ENCODE results near the gene UPF3A. TPM values are rescaled to one million over a fixed set of nuclear protein-coding genes. Genes with fewer than 3 reads are reported as not detected.

Gene UPF3A
- total and polyA plus RNA-seq, 4 experiments from 2014 or later: 11.2 to 91.2 (median 60.2) TPM

GRCh38 chr13:114303700-114304327 is 22.4 kb downstream of the UPF3A start:
- ChIA-PET CTCF (ENCODE audit: partially characterized antibody) (no interaction called here), POLR2A (ENCODE audit: partially characterized antibody) (no interaction called here)
- peak overlapping the region in 1 of 8 donors; percentile 26 for H3K4me3 Mint-ChIP-seq
- no peaks in the 10 kb centered on the region for H3K27me3 Mint-ChIP-seq
- Histone ChIP-seq H3K9me3 (ENCODE audit: control insufficient read depth in 1 of 2, low read length in 2 of 2) (no peaks in the 10 kb centered on the region), H3K4me3 (ENCODE audit: low read length in 2 of 2) (no peak overlapping the region), H3K27ac (ENCODE audit: low read depth, low read length) (no peak overlapping the region), H3K27me3 (ENCODE audit: insufficient read depth, low read length) (no peaks in the 10 kb centered on the region), H3K4me1 (ENCODE audit: insufficient read depth, low read length) (no peaks in the 10 kb centered on the region), H3K36me3 (ENCODE audit: insufficient read depth, low read length) (peaks cover 30% of the 10 kb centered on the region)
- peaks cover 0 to 1% (median 0%) of the 10 kb centered on the region in 4 donors for H3K4me1 Mint-ChIP-seq
- intact Hi-C loops (cut with micrococcal nuclease): no loop called here
- peaks cover 32 to 46% of the 10 kb centered on the region in 2 donors for H3K36me3 Mint-ChIP-seq
- H3K27ac Mint-ChIP-seq: peak overlapping the region in 1 of 7 donors; percentile 61
- no peaks in the 10 kb centered on the region for H3K9me3 Mint-ChIP-seq
- DNase-seq: no peak

DNA sequence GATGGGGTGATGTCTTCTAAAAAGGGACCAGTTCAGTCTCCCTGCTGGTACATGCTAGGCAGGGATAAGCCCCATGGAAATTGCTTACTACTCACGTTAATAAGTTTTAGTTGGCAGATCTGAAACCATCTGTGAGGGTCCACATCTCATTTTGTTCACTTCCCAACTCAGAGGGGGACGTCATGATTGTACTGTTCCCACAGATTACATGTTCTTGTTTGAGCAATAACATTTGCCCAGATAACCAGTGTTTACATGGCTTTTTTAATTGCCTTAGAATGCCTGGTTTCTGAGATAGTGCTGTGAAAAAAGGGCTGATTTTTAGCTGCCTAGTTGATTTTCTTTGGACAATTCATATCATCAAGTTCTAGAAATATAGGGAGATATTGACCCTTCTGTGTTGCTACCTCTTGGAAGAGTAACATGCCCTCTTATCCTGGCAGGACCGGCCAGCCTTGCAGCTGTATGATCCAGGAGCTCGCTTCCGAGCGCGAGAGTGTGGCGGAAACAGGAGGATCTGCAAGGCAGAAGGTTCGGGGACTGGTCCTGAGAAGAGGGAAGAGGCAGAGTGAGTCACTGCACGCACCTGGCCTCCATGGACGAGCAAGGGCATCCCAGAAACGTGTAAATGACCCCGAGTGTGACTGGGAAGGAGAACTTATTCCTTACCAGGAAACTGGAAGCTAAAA is 23.1 kb downstream of the UPF3A start:
- Mint-ChIP-seq H3K36me3 (peaks cover 25 to 41% of the 10 kb centered on the region in 2 donors), H3K27ac (no peak overlapping the region), H3K9me3 (no peaks in the 10 kb centered on the region), H3K4me3 (no peak overlapping the region), H3K4me1 (peaks cover 0 to 1% (median 0%) of the 10 kb centered on the region in 4 donors), H3K27me3 (no peaks in the 10 kb centered on the region)
- Histone ChIP-seq H3K4me1 (ENCODE audit: insufficient read depth, low read length) (no peaks in the 10 kb centered on the region), H3K36me3 (ENCODE audit: insufficient read depth, low read length) (peaks cover 24% of the 10 kb centered on the region), H3K4me3 (ENCODE audit: low read length in 2 of 2) (no peak overlapping the region), H3K9me3 (ENCODE audit: control insufficient read depth in 1 of 2, low read length in 2 of 2) (no peaks in the 10 kb centered on the region), H3K27ac (ENCODE audit: low read depth, low read length) (no peak overlapping the region), H3K27me3 (ENCODE audit: insufficient read depth, low read length) (no peaks in the 10 kb centered on the region)
- POLR2A ChIA-PET (ENCODE audit: partially characterized antibody): no interaction called here
- no peak for DNase-seq
- CTCF ChIA-PET (ENCODE audit: partially characterized antibody): no interaction called here
- intact Hi-C loops (cut with micrococcal nuclease): no loop called here

DNA sequence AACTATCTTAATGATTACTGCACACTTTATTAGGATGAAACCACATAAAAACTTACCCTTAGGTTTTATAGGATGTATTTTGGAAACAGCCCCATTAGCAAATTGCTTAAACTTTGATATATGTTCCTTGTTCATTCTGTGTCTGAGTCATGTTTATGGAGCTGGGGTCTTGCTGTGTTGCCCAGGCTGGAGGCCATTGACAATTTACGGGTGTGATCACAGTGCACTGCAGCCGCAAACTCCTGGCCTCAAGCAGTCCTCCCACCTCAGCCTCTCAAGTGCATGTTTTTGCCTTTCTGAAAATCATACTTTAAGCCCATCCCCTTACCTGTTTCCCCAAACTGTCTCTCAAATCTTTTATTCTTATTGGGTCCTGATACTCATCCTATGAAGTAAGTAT is 27.7 kb downstream of the UPF3A start:
- H3K27ac Mint-ChIP-seq: no peak overlapping the region
- no peak overlapping the region for H3K4me3 Mint-ChIP-seq
- CTCF ChIA-PET (ENCODE audit: partially characterized antibody): interaction anchor here (1.0 kb wide), 1 partner anchor 10 kb away, joined by 3 read pairs; no protein-coding TSS in a partner anchor
- H3K4me3 ChIP-seq (ENCODE audit: low read length in 2 of 2): no peak overlapping the region
- peaks cover 12% of the 10 kb centered on the region for H3K4me1 ChIP-seq (ENCODE audit: insufficient read depth, low read length)
- peaks cover 10 to 15% (median 12%) of the 10 kb centered on the region in 4 donors for H3K4me1 Mint-ChIP-seq
- no peak overlapping the region for H3K27ac ChIP-seq (ENCODE audit: low read depth, low read length)
- peaks cover 4 to 20% of the 10 kb centered on the region in 2 donors for H3K36me3 Mint-ChIP-seq
- DNase-seq: no peak
- POLR2A ChIA-PET (ENCODE audit: partially characterized antibody): no interaction called here
- H3K36me3 ChIP-seq (ENCODE audit: insufficient read depth, low read length): peaks cover 6% of the 10 kb centered on the region
- H3K27me3 Mint-ChIP-seq: no peaks in the 10 kb centered on the region
- intact Hi-C loops (cut with micrococcal nuclease): no loop called here
- H3K9me3 Mint-ChIP-seq: no peaks in the 10 kb centered on the region
- H3K9me3 ChIP-seq (ENCODE audit: control insufficient read depth in 1 of 2, low read length in 2 of 2): no peaks in the 10 kb centered on the region
- no peaks in the 10 kb centered on the region for H3K27me3 ChIP-seq (ENCODE audit: insufficient read depth, low read length)

DNA sequence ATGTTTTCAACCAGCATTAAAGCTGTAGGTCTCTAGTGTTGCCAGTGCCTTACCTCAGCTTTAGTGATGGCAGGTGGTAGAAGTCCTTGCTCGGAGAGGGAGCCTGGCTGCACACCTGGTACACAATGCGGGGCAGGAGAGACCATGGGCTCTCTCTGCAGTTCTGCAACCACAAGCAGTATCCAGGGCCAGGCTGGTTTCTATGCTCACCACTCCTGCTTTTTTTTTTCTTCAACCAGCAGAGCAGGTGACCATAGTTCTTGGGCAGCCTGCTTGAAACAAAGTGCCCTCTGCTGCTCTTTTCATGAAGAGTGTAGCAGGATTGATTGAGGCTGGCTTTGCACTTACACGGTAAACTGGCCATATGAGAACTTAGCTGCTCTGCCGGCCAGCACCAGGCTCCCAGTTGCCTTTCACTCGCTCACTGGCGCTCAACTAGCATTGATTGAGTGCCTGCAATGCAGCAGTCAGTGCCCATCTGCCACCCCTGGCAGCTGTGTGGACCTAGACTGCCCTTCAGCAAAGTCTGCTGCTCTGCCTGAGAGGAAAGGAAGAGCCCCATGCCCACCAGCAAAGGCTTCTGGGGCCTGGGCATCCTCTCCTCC is 28.5 kb downstream of the UPF3A start:
- Mint-ChIP-seq H3K4me1 (peaks cover 13 to 18% (median 14%) of the 10 kb centered on the region in 4 donors), H3K27me3 (no peaks in the 10 kb centered on the region), H3K27ac (no peak overlapping the region), H3K4me3 (no peak overlapping the region), H3K9me3 (no peaks in the 10 kb centered on the region), H3K36me3 (peaks cover 4 to 16% of the 10 kb centered on the region in 2 donors)
- ChIA-PET POLR2A (ENCODE audit: partially characterized antibody) (interaction anchor here (4.1 kb wide), 1 partner anchor 29 kb away, joined by 24 read pairs; the partner anchor contains the start of gene UPF3A), CTCF (ENCODE audit: partially characterized antibody) (interaction anchor here (1.0 kb wide), 1 partner anchor 9 kb away, joined by 3 read pairs; no protein-coding TSS in a partner anchor)
- no peak for DNase-seq
- Histone ChIP-seq H3K9me3 (ENCODE audit: control insufficient read depth in 1 of 2, low read length in 2 of 2) (no peaks in the 10 kb centered on the region), H3K27ac (ENCODE audit: low read depth, low read length) (no peak overlapping the region), H3K4me3 (ENCODE audit: low read length in 2 of 2) (no peak overlapping the region), H3K4me1 (ENCODE audit: insufficient read depth, low read length) (peaks cover 15% of the 10 kb centered on the region), H3K36me3 (ENCODE audit: insufficient read depth, low read length) (peaks cover 3% of the 10 kb centered on the region), H3K27me3 (ENCODE audit: insufficient read depth, low read length) (no peaks in the 10 kb centered on the region)
- intact Hi-C loops (cut with micrococcal nuclease): no loop called here

GRCh38 chr13:114310956-114311355 is 29.6 kb downstream of the UPF3A start:
- peaks cover 25% of the 10 kb centered on the region for H3K4me1 ChIP-seq (ENCODE audit: insufficient read depth, low read length)
- no peak for DNase-seq
- no peaks in the 10 kb centered on the region for H3K9me3 Mint-ChIP-seq

GRCh38 chr13:114311387-114311786 is 30.0 kb downstream of the UPF3A start:
- peaks cover 29% of the 10 kb centered on the region for H3K4me1 ChIP-seq (ENCODE audit: insufficient read depth, low read length)
- H3K9me3 ChIP-seq (ENCODE audit: control insufficient read depth in 1 of 2, low read length in 2 of 2): no peaks in the 10 kb centered on the region
- H3K36me3 ChIP-seq (ENCODE audit: insufficient read depth, low read length): no peaks in the 10 kb centered on the region
- no peak overlapping the region for H3K4me3 ChIP-seq (ENCODE audit: low read length in 2 of 2)
- Mint-ChIP-seq H3K9me3 (no peaks in the 10 kb centered on the region), H3K36me3 (peaks cover 4 to 12% of the 10 kb centered on the region in 2 donors), H3K27ac (no peak overlapping the region), H3K4me3 (no peak overlapping the region), H3K4me1 (peaks cover 19 to 27% (median 22%) of the 10 kb centered on the region in 4 donors), H3K27me3 (no peaks in the 10 kb centered on the region)
- no peak for DNase-seq
- H3K27ac ChIP-seq (ENCODE audit: low read depth, low read length): no peak overlapping the region
- intact Hi-C loops (cut with micrococcal nuclease): no loop called here
- H3K27me3 ChIP-seq (ENCODE audit: insufficient read depth, low read length): no peaks in the 10 kb centered on the region
- POLR2A ChIA-PET (ENCODE audit: partially characterized antibody): interaction anchor here (4.1 kb wide), 1 partner anchor 30 kb away, joined by 24 read pairs; the partner anchor contains the start of gene UPF3A
- CTCF ChIA-PET (ENCODE audit: partially characterized antibody): interaction anchor here (0.8 kb wide), 1 partner anchor 32 kb away, joined by 3 read pairs; no protein-coding TSS in a partner anchor

More at GRCh38 chr13:114310956-114311355, 29.6 kb downstream of the UPF3A start:
- H3K9me3 ChIP-seq (ENCODE audit: control insufficient read depth in 1 of 2, low read length in 2 of 2): no peaks in the 10 kb centered on the region
- Mint-ChIP-seq H3K4me3 (no peak overlapping the region), H3K27ac (no peak overlapping the region), H3K36me3 (peaks cover 4 to 14% of the 10 kb centered on the region in 2 donors), H3K4me1 (peaks cover 19 to 27% (median 22%) of the 10 kb centered on the region in 4 donors), H3K27me3 (no peaks in the 10 kb centered on the region)
- no peaks in the 10 kb centered on the region for H3K27me3 ChIP-seq (ENCODE audit: insufficient read depth, low read length)
- intact Hi-C loops (cut with micrococcal nuclease): no loop called here
- ChIA-PET CTCF (ENCODE audit: partially characterized antibody) (interaction anchor here (0.8 kb wide), 1 partner anchor 31 kb away, joined by 3 read pairs; no protein-coding TSS in a partner anchor), POLR2A (ENCODE audit: partially characterized antibody) (interaction anchor here (4.1 kb wide), 1 partner anchor 30 kb away, joined by 24 read pairs; the partner anchor contains the start of gene UPF3A)
- peaks cover under 1% of the 10 kb centered on the region for H3K36me3 ChIP-seq (ENCODE audit: insufficient read depth, low read length)
- H3K27ac ChIP-seq (ENCODE audit: low read depth, low read length): no peak overlapping the region
- no peak overlapping the region for H3K4me3 ChIP-seq (ENCODE audit: low read length in 2 of 2)

- Mint-ChIP-seq H3K36me3 (peaks cover 3 to 8% of the 10 kb centered on the region in 2 donors), H3K9me3 (no peaks in the 10 kb centered on the region)
Observed at GRCh38 chr13:114311908-114312307, 30.5 kb downstream of the UPF3A start.

More at GRCh38 chr13:114311908-114312307, 30.5 kb downstream of the UPF3A start:
- Mint-ChIP-seq H3K4me1 (peaks cover 19 to 28% (median 23%) of the 10 kb centered on the region in 4 donors), H3K4me3 (no peak overlapping the region), H3K27me3 (no peaks in the 10 kb centered on the region), H3K27ac (no peak overlapping the region)
- Histone ChIP-seq H3K9me3 (ENCODE audit: control insufficient read depth in 1 of 2, low read length in 2 of 2) (no peaks in the 10 kb centered on the region), H3K27ac (ENCODE audit: low read depth, low read length) (no peak overlapping the region), H3K27me3 (ENCODE audit: insufficient read depth, low read length) (no peaks in the 10 kb centered on the region), H3K4me1 (ENCODE audit: insufficient read depth, low read length) (peaks cover 35% of the 10 kb centered on the region), H3K36me3 (ENCODE audit: insufficient read depth, low read length) (no peaks in the 10 kb centered on the region), H3K4me3 (ENCODE audit: low read length in 2 of 2) (no peak overlapping the region)
- ChIA-PET CTCF (ENCODE audit: partially characterized antibody) (no interaction called here), POLR2A (ENCODE audit: partially characterized antibody) (interaction anchor here (4.1 kb wide), 1 partner anchor 31 kb away, joined by 24 read pairs; the partner anchor contains the start of gene UPF3A)
- DNase-seq: no peak
- intact Hi-C loops (cut with micrococcal nuclease): no loop called here
